Measurements from ENCODE around the gene TPCN1.

- TF ChIP-seq CTCF (IDR thresholded peaks at IDR 0.05) (no peak), POLR2A (IDR thresholded peaks at IDR 0.05) (no peak)
Observed at GRCh38 chr12:113184900-113185179, 36.4 kb upstream of the TPCN1 start.

All from Peyer's patch (tissue), 4 donors.